NCI-H1417 treated with DMSO at 0.1 percent for 48 hours (cell line): ENCODE data around the gene PRKN.
"Not testable (repeated sequence)": the region's sequence is repeated elsewhere in the genome, so short reads cannot be mapped to it uniquely, and the experiment has no call there.

Experiments used
- DNase-seq: peaks from one replicate; lab custom pipeline; 2025; lab: John Stamatoyannopoulos, UW

The PRKN gene

DNA sequence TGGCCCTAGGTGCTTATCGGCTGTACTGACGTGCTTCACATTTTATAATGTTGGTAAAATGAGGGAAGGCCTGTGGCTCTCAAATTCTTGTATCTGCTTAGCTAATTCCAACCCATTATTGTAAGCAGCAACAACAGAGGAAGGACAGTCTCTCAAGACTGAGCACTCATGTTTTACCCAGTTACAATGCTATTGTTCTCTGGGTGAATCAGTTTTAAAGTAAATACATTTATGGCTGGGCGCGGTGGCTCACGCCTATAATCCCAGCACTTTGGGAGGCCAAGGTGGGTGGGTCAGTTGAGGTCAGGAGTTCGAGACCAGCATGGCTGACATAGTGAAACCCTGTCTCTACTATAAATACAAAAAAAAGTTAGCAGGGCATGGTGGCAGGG, 194.6 kb downstream of the PRKN start:
- no peak for DNase-seq

GRCh38 chr6:162532283-162533008, 195.1 kb downstream of the PRKN start:
- DNase-seq: no peak

- not testable (repeated sequence) for DNase-seq
Measured at GRCh38 chr6:162531391-162531790, 196.2 kb downstream of the PRKN start.

DNA sequence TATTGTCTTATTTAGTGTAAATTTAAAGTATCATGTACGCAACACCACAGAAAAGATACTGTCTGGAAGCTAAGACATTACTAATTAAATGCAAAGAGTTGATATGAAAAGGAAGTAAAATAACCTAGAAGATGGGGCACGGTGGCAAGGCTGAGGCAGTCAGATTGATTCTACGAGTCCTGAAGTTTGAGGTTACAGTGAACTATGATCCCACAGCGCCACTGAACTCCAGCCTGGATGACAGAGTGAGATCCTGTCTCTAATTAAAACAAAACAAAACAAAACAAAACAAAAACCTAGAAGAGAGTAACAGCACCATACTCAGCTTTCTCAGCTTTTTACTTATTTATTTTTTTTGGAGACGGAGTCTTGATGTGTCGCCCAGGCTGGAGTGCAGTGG, 199.0 kb downstream of the PRKN start:
- DNase-seq: no peak

- DNase-seq: no peak
Measured at GRCh38 chr6:162526960-162527359, 200.6 kb downstream of the PRKN start.

GRCh38 chr6:162525181-162525580, 202.4 kb downstream of the PRKN start:
- DNase-seq: no peak

- no peak for DNase-seq
Measured at GRCh38 chr6:162512744-162513143, 214.8 kb downstream of the PRKN start.

DNA sequence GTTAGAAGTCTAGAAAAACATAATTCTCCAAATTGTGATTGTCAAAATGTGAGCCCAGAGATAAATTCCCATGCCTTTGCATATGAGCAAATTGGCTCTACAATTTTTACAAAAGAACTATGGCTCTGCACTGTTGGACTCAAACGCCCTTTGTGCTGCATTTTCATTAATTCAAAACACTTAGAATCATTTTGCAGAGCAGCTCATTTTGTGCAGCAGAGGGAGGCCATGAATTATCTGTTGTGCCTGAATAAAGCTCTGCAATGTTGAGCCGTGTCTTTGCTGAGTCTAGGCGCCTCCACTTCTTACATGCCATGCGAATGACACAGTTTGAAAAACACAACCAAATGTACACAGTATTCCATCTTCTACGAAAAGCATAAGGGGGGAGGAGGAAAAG, 230.2 kb downstream of the PRKN start:
- no peak for DNase-seq

DNA sequence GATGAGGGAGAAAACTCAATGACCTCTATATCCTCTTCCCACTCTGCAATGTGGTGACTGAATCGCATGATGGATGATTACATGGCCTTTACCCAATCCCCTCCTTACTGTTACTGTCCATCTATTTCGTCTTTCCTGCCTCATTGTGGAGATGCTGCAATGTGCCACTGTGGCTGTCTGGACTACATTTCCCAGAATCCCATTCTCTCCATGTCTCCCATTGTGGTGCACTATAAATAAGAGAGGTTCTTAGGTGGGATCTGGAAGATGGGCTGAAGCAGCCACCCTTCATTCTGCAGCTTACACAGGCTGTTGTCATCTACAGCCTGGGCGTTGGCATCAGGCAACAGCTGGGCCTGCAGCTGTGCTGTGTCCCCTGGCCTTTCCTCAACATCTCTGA, 233.6 kb downstream of the PRKN start:
- DNase-seq: no peak

DNA sequence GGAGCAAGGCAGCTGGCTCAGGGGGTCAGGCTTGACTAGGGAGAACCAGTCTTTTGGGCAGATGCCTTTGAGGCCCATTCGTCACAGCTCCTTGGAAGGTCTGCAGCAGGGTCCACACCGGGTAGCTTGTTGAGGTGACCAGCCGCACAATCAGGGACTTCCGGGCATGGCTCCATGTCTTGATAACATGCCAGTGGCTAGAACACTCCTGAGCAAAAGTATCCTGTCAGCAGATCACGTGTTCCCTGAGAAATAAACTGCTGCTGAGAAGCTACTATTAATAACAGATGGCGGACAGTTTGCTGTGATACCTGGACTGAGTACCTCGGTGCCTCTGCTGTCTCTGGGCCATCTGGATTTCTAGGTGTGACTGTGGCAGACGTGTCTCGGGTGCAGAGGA, 235.9 kb downstream of the PRKN start:
- no peak for DNase-seq

- no peak for DNase-seq
Measured at GRCh38 chr6:162489101-162489976, 238.2 kb downstream of the PRKN start.

DNA sequence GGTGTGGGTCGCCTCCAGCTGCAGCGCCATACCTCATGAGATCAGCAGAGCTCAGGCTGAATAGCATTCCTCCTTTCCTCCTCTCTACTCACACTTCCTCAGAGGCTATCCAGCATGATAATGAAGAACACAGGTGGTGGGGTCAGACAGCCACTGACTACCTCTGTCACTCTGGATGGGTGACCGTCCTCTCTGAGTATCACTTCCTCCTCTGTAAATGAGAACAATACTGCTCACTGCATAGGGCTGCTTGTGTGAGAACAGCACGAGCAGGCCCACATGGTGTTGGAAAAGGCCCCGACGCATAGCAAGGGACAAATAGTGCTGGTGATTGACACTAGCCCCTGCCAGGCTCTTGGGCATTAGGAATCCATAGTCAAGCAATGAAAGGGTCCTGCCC, 239.1 kb downstream of the PRKN start:
- DNase-seq: no peak

DNA sequence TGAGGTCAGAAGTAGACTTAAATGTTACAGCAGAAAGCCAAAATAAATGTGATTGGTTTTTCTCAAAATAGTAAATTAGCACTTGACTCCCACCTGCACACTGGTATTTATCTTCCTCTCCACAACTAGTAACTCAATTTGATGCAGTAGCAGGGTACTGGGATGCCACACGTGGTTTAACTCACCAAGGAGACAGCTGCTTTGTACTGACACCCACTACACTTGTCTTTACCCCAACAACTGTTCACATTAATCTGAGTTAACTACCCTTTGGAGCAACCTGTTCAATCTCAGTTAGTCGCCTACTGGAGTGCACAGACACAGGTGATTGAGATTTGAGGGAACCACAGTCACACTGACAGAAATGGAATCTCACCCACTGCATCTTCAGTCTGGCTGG, 242.1 kb downstream of the PRKN start:
- peak; percentile 49 for DNase-seq

GRCh38 chr6:162481938-162482337, 245.6 kb downstream of the PRKN start:
- no peak for DNase-seq

GRCh38 chr6:162481320-162481719, 246.2 kb downstream of the PRKN start:
- DNase-seq: no peak

DNA sequence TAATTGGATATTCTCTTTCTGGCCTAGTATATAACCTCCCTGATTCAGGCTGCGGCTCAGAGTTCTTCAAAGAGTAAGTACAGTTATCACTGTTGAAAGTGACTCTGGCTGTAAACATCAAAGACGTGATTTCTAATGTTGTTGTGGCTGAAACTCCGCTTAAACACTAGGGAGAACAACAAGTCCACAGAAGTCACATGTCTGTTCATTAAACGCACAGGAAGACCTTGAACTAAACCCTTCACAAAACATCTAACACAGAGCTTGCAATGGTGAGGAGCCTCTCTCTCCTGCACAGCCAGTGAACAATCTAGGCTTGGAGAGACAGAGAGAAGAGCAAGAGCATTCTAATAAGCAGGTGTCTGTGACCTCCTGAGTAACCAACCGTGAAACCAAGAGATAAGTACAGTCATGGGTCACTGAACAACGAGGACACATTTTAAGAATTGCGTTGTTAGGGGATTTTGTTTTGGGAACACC, 249.3 kb downstream of the PRKN start:
- DNase-seq: no peak

GRCh38 chr6:162474722-162475121, 252.8 kb downstream of the PRKN start:
- no peak for DNase-seq

- DNase-seq: no peak
Measured at GRCh38 chr6:162471842-162472241, 255.7 kb downstream of the PRKN start.

GRCh38 chr6:162468326-162468725, 259.2 kb downstream of the PRKN start:
- no peak for DNase-seq

DNA sequence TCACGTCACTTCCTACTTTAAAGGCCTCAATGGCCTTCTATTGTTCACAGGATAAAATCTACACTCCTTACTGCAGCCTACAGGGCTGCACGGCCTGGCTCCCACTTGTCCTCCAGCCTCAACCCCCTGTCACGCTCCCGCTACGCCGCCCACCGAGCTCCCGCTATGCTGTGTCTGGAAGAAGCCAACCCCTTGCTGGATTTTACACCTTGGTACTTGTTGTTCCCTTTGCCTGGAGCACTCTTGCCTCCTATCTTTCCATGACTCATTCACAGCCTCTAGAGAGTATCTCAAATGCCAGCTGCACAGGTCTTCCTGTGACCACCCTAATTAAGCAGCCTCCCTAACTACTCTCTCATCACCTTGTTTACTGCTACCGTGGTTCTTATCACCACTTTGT, 259.9 kb downstream of the PRKN start:
- no peak for DNase-seq

- DNase-seq: no peak
Measured at GRCh38 chr6:162463576-162463975, 264.0 kb downstream of the PRKN start.

DNA sequence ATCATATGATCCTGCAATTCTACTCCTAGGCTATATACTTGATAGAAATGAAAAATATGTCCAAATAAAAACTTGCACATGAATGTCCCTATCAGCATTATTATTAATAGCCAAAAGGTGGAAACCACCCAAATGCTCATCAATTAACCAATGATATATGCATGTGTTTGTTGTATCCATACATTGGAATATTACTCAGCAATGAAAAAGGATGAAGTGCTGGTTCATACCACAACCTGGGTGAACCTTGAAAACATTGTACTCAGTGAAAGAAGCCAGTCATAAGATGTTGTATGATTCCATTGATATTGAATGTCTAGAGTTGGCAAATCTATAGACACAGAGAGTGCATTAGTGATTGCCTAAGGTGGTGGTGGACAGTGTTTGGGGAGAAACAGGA, 267.6 kb downstream of the PRKN start:
- no peak for DNase-seq

GRCh38 chr6:162450358-162450757, 277.2 kb downstream of the PRKN start:
- no peak for DNase-seq
